Neuronal stem cell (in vitro differentiated cells): ENCODE measurements around the gene IRF7.
"Not testable (repeated sequence)": the region's sequence is repeated elsewhere in the genome, so short reads cannot be mapped to it uniquely, and the experiment has no call there.

Source experiments
- DNase-seq: peaks from one replicate; pipeline ENCODE4 v3.0.0-alpha.2; 2013; ENCODE audit warnings: low spot score
- H2AFZ ChIP-seq: one replicate; pipeline ENCODE4 v1.6.1; 2013; ENCODE audit warnings: mild to moderate bottlenecking, low read length, inconsistent platforms
- H2AK5ac ChIP-seq: 2 replicates; pipeline ENCODE4 v1.6.1; 2013; ENCODE audit warnings: low read depth, mild to moderate bottlenecking, inconsistent platforms, low read length, moderate library complexity, mixed read lengths
- H2BK120ac ChIP-seq: 2 replicates; pipeline ENCODE4 v1.6.1; 2013; ENCODE audit warnings: low read depth, mild to moderate bottlenecking, inconsistent platforms, low read length, moderate library complexity, mixed read lengths
- H2BK12ac ChIP-seq: one replicate; pipeline ENCODE4 v1.6.1; 2013; ENCODE audit warnings: low read length, inconsistent platforms
- H2BK15ac ChIP-seq: 2 replicates; pipeline ENCODE4 v1.6.1; 2013; ENCODE audit warnings: mild to moderate bottlenecking, low read length, inconsistent platforms, mixed read lengths
- H2BK5ac ChIP-seq: one replicate; pipeline ENCODE4 v1.6.1; 2013; ENCODE audit warnings: inconsistent platforms, mild to moderate bottlenecking, low read length, moderate library complexity
- H3K14ac ChIP-seq: one replicate; pipeline ENCODE4 v1.6.1; 2013; ENCODE audit warnings: low read length, inconsistent platforms
- H3K18ac ChIP-seq: 2 replicates; pipeline ENCODE4 v1.6.1; 2013; ENCODE audit warnings: low read length, inconsistent platforms
- H3K23ac ChIP-seq: 2 replicates; pipeline ENCODE4 v1.6.1; 2013; ENCODE audit warnings: low read depth, mild to moderate bottlenecking, mixed read lengths, low read length, inconsistent platforms; ENCODE audit not compliant: poor library complexity
- H3K27ac ChIP-seq: replicated peaks from 3 replicates; pipeline ENCODE4 v1.5.1; 2013; ENCODE audit warnings: low read length, inconsistent platforms
- H3K27me3 ChIP-seq, 3 experiments: 2 replicates each; pipeline ENCODE4 v1.6.1; 2013; ENCODE audit warnings: low read length in 3 of 3, mild to moderate bottlenecking in 2 of 3, inconsistent platforms in 1 of 3, low read depth in 1 of 3, mixed read lengths in 1 of 3, moderate library complexity in 1 of 3; ENCODE audit not compliant: control insufficient read depth in 3 of 3, insufficient read depth in 3 of 3
- H3K36me3 ChIP-seq, 2 donors: replicated peaks in 1 of 2; 2 replicates each; pipeline ENCODE4 v1.6.1; 2013; ENCODE audit warnings: low read length in 2 of 2; ENCODE audit not compliant: control insufficient read depth in 2 of 2, insufficient read depth in 2 of 2
- H3K4ac ChIP-seq: 2 replicates; pipeline ENCODE4 v1.6.1; 2013; ENCODE audit warnings: inconsistent platforms, mild to moderate bottlenecking, low read length, moderate library complexity
- H3K4me1 ChIP-seq, 2 donors: 1 replicate in 1 of 2; 2 replicates in 1 of 2; pipeline ENCODE4 v1.6.1; 2013; ENCODE audit warnings: low read length in 2 of 2, low read depth in 1 of 2; ENCODE audit not compliant: control insufficient read depth in 2 of 2, insufficient read depth in 1 of 2
- H3K4me2 ChIP-seq: one replicate; pipeline ENCODE4 v1.6.1; 2013; ENCODE audit warnings: mild to moderate bottlenecking, low read length, inconsistent platforms; ENCODE audit not compliant: insufficient read depth, poor library complexity, severe bottlenecking
- H3K4me3 ChIP-seq, 2 donors: 2 replicates each; pipeline ENCODE4 v1.5.1; 2013; ENCODE audit warnings: low read length in 2 of 2, mild to moderate bottlenecking in 2 of 2, inconsistent platforms in 1 of 2, moderate library complexity in 1 of 2
- H3K79me1 ChIP-seq: one replicate; pipeline ENCODE4 v1.6.1; 2013; ENCODE audit warnings: low read depth, mild to moderate bottlenecking, inconsistent platforms, low read length, moderate library complexity
- H3K9ac ChIP-seq: one replicate; pipeline ENCODE4 v1.6.1; 2013; ENCODE audit warnings: mild to moderate bottlenecking, low read depth, low read length, inconsistent platforms; ENCODE audit not compliant: poor library complexity
- H3K9me3 ChIP-seq, 2 donors: replicated peaks in 1 of 2; 2 replicates each; pipeline versions ENCODE3 to v1.6.1; 2013; ENCODE audit warnings: low read length in 2 of 2, mild to moderate bottlenecking in 2 of 2, inconsistent platforms in 1 of 2, low read depth in 1 of 2, mixed read lengths in 1 of 2, moderate library complexity in 1 of 2; ENCODE audit not compliant: control insufficient read depth in 2 of 2, insufficient read depth in 1 of 2
- H4K8ac ChIP-seq: one replicate; pipeline ENCODE4 v1.6.1; 2013; ENCODE audit warnings: low read depth, mild to moderate bottlenecking, inconsistent platforms, low read length, moderate library complexity
- H4K91ac ChIP-seq: one replicate; pipeline ENCODE4 v1.6.1; 2013; ENCODE audit warnings: low read length, low read depth, mild to moderate bottlenecking, inconsistent platforms; ENCODE audit not compliant: poor library complexity
- WGBS, 2 donors: extraction: QIAGEN DNeasy Blood & Tissue Kit; methylation state at CpG; one replicate each; pipeline ENCODE4 v1.1.7; 2013; ENCODE audit warnings: missing lambda C conversion rate in 2 of 2, mixed read lengths in 1 of 2; ENCODE audit not compliant: insufficient read length in 2 of 2, insufficient replicate concordance in 1 of 2; ENCODE audit errors: extremely low coverage in 2 of 2; 5-methylcytosine and 5-hydroxymethylcytosine counted together

IRF7 gene

GRCh38 chr11:656866-657265, 41.1 kb upstream of the IRF7 start:
- Histone ChIP-seq H2BK15ac (no peak overlapping the region), H3K14ac (peak overlapping the region; percentile 47), H3K27me3 (no peaks in the 10 kb centered on the region), H3K9me3 (no peaks in the 10 kb centered on the region), H2BK5ac (no peak overlapping the region), H4K8ac (no peak overlapping the region), H4K91ac (no peak overlapping the region), H2BK120ac (no peak overlapping the region), H3K18ac (no peak overlapping the region), H2AK5ac (no peak overlapping the region), H3K4me2 (no peak overlapping the region), H3K79me1 (peaks cover 6% of the 10 kb centered on the region), H3K23ac (no peak overlapping the region), H3K4me3 (no peak overlapping the region), H2AFZ (no peak overlapping the region), H3K4ac (no peak overlapping the region), H2BK12ac (no peak overlapping the region), H3K27ac (no peak overlapping the region), H3K36me3 (peaks cover 8 to 70% of the 10 kb centered on the region in 2 donors), H3K4me1 (no peaks in the 10 kb centered on the region), H3K9ac (no peak overlapping the region)
- no peak for DNase-seq
- no CpG with 5 or more reads among the region's 7 CpGs for WGBS, 2 donors

GRCh38 chr11:656426-656825, 40.7 kb upstream of the IRF7 start:
- Histone ChIP-seq H3K14ac (peak overlapping the region; percentile 8), H2BK15ac (no peak overlapping the region), H3K9ac (no peak overlapping the region), H3K4me2 (no peak overlapping the region), H2BK5ac (no peak overlapping the region), H2BK12ac (no peak overlapping the region), H3K27ac (no peak overlapping the region), H4K8ac (no peak overlapping the region), H3K4ac (no peak overlapping the region), H3K79me1 (peaks cover 6% of the 10 kb centered on the region), H2BK120ac (no peak overlapping the region), H2AK5ac (no peak overlapping the region), H3K4me1 (no peaks in the 10 kb centered on the region), H3K4me3 (no peak overlapping the region), H3K36me3 (peaks cover 8 to 75% of the 10 kb centered on the region in 2 donors), H2AFZ (no peak overlapping the region), H3K18ac (no peak overlapping the region), H4K91ac (no peak overlapping the region), H3K23ac (no peak overlapping the region), H3K9me3 (no peaks in the 10 kb centered on the region), H3K27me3 (no peaks in the 10 kb centered on the region)
- no peak for DNase-seq
- WGBS, 2 donors, result no CpG with 5 or more reads among the region's 14 CpGs

GRCh38 chr11:655036-655726, 39.4 kb upstream of the IRF7 start:
- WGBS, 2 donors, result no CpG with 5 or more reads among the region's 30 CpGs
- no peak overlapping the region for H3K23ac ChIP-seq
- no peaks in the 10 kb centered on the region for H3K27me3 ChIP-seq
- H3K14ac ChIP-seq, result no peak overlapping the region
- no peak overlapping the region for H2BK12ac ChIP-seq
- H3K79me1 ChIP-seq, result peaks cover 4% of the 10 kb centered on the region
- H3K4me2 ChIP-seq, result no peak overlapping the region
- no peak overlapping the region for H4K8ac ChIP-seq
- DNase-seq, result no peak
- H2AK5ac ChIP-seq, result no peak overlapping the region
- no peak overlapping the region for H2AFZ ChIP-seq
- H3K4ac ChIP-seq, result no peak overlapping the region
- no peak overlapping the region for H2BK120ac ChIP-seq
- no peak overlapping the region for H3K27ac ChIP-seq
- H3K4me1 ChIP-seq, result no peaks in the 10 kb centered on the region
- H4K91ac ChIP-seq, result no peak overlapping the region
- H3K36me3 ChIP-seq, result peaks cover 9 to 75% of the 10 kb centered on the region in 2 donors
- H3K4me3 ChIP-seq, result no peak overlapping the region
- no peak overlapping the region for H3K18ac ChIP-seq
- no peak overlapping the region for H2BK5ac ChIP-seq
- H3K9me3 ChIP-seq, result no peaks in the 10 kb centered on the region
- no peak overlapping the region for H2BK15ac ChIP-seq
- no peak overlapping the region for H3K9ac ChIP-seq

- H3K23ac ChIP-seq, H4K91ac ChIP-seq, H2BK12ac ChIP-seq, H3K4me1 ChIP-seq, H2BK120ac ChIP-seq, H3K9me3 ChIP-seq, H2AFZ ChIP-seq, DNase-seq, H2BK15ac ChIP-seq, H3K18ac ChIP-seq, H3K4ac ChIP-seq, H3K4me3 ChIP-seq, H2AK5ac ChIP-seq, H2BK5ac ChIP-seq, H3K4me2 ChIP-seq, H4K8ac ChIP-seq, H3K27me3 ChIP-seq, H3K79me1 ChIP-seq, H3K14ac ChIP-seq, H3K9ac ChIP-seq, H3K27ac ChIP-seq: not testable (repeated sequence)
- peaks cover 12 to 74% of the 10 kb centered on the region in 2 donors for H3K36me3 ChIP-seq
- WGBS, 2 donors, result no CpG with 5 or more reads among the region's 12 CpGs
Observed at GRCh38 chr11:654444-654843, 38.7 kb upstream of the IRF7 start.
